GM12892 (cell line): ENCODE results near the gene SEH1L.
"Not testable (repeated sequence)": the region's sequence is repeated elsewhere in the genome, so short reads cannot be mapped to it uniquely, and the experiment has no call there.

Experiments used
- POLR2A ChIP-seq: IDR thresholded peaks from 2 replicates; pipeline ENCODE4 v1.6.1; 2011; ENCODE audit warnings: low read depth, low read length, control low read depth
- POLR2AphosphoS5 ChIP-seq: IDR thresholded peaks from 2 replicates; pipeline ENCODE4 v1.6.1; 2011; ENCODE audit warnings: low read depth, low read length, control low read depth
- TAF1 ChIP-seq: IDR thresholded peaks from 2 replicates; pipeline ENCODE4 v1.6.1; 2011; ENCODE audit warnings: low read depth, mild to moderate bottlenecking, control low read depth, low read length, borderline replicate concordance

DNA sequence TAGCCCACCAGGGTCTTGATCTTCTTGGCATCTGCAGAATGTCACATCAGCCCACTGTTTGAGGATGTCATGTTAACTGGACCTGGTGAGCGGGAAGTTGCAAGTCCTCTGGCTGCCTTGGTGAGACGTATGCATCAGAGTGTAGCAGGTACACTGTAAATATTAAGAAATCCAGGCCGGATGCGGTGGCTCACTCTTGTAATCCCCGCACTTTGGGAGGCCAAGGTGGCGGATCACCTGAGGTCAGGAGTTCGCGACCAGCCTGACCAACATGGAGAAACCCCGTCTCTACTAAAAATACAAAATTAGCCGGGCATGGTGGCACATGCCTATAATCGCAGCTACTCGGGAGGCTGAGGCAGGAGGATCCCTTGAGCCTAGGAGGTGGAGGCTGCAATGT is 46.6 kb upstream of the SEH1L start:
- not testable (repeated sequence) for TF ChIP-seq POLR2AphosphoS5, POLR2A, TAF1
